Immature natural killer cell (primary cell): Measurements from ENCODE around the gene ZDHHC11. TPM values are rescaled to one million over a fixed set of nuclear protein-coding genes. Genes with fewer than 3 reads are reported as not detected.
A peak's percentile ranks its signal among the peaks of the same experiment; 100 is the strongest.

Experiments used
- DNase-seq, 3 donors: peaks; one replicate each; pipeline ENCODE4 v3.0.0; 2022; ENCODE audit warnings: mixed read lengths in 1 of 3
- H3K27ac Mint-ChIP-seq, 6 donors: one replicate each; pipeline ENCODE4 v1.8.0; 2020; ENCODE audit warnings: mixed read lengths in 6 of 6, mild to moderate bottlenecking in 5 of 6, inconsistent platforms in 4 of 6, moderate library complexity in 3 of 6
- H3K27me3 Mint-ChIP-seq, 3 donors: one replicate each; pipeline ENCODE4 v1.8.0; 2020 to 2021; ENCODE audit warnings: low read depth in 3 of 3, mild to moderate bottlenecking in 3 of 3, mixed read lengths in 3 of 3, moderate library complexity in 3 of 3, inconsistent platforms in 1 of 3
- H3K36me3 Mint-ChIP-seq, 3 donors: one replicate each; pipeline ENCODE4 v1.8.0; 2020; ENCODE audit warnings: mixed read lengths in 3 of 3, inconsistent platforms in 2 of 3, mild to moderate bottlenecking in 2 of 3
- H3K4me1 Mint-ChIP-seq, 2 donors: one replicate each; pipeline ENCODE4 v1.8.0; 2020; ENCODE audit warnings: inconsistent platforms in 2 of 2, mild to moderate bottlenecking in 2 of 2, mixed read lengths in 2 of 2, moderate library complexity in 1 of 2
- H3K4me3 Mint-ChIP-seq, 5 donors: one replicate each; pipeline ENCODE4 v1.8.0; 2020; ENCODE audit warnings: mild to moderate bottlenecking in 5 of 5, mixed read lengths in 5 of 5, inconsistent platforms in 3 of 5, moderate library complexity in 3 of 5
- H3K9me3 Mint-ChIP-seq, 6 donors: one replicate each; pipeline ENCODE4 v1.8.0; 2020; ENCODE audit warnings: mild to moderate bottlenecking in 6 of 6, mixed read lengths in 6 of 6, inconsistent platforms in 4 of 6, moderate library complexity in 3 of 6
- polyA plus RNA-seq, 3 donors: library from polyadenylated mRNA; unstranded; fragments of 300-500 nt; fragmentation: Illumina TruSeq; gene quantifications; one replicate each; pipeline ENCODE4 v1.2.3, GENCODE V29; 2021

Gene ZDHHC11, protein sequence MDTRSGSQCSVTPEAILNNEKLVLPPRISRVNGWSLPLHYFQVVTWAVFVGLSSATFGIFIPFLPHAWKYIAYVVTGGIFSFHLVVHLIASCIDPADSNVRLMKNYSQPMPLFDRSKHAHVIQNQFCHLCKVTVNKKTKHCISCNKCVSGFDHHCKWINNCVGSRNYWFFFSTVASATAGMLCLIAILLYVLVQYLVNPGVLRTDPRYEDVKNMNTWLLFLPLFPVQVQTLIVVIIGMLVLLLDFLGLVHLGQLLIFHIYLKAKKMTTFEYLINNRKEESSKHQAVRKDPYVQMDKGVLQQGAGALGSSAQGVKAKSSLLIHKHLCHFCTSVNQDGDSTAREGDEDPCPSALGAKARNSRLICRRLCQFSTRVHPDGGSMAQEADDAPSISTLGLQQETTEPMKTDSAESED
- not detected for polyA plus RNA-seq

DNA sequence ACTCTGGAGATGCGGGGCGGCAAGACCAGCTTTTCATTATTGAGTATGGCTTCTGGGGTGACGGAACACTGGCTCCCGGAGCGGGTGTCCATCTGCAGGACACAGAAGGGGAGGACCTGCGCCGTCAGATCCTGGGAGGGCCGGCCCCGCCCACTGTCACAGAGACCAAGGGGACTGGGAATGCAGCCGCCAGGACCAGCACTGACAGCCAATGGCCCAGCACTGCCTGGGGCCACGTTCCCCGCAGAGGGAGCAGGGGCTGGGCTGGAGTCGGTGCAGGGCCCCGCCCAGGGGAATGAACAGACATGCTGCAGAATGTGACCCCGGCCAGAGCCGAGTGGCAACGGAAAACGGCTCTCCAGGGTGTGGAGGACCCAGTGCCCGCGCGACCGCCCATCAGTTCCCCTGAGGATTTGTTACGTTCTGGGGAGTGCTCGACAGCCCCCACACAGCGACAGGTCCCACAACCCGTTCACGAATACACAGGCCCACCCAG, at the start of gene ZDHHC11:
Gene ZDHHC11 (minus strand): TSS at position 476 of the 496 bp plus-strand sequence. CDS start 384 bp downstream, at position 92.
- H3K4me3 Mint-ChIP-seq = no peak within 1 kb of the TSS
- no peaks in the 10 kb centered on the region for H3K4me1 Mint-ChIP-seq
- H3K27ac Mint-ChIP-seq = no peak within 1 kb of the TSS
- H3K36me3 Mint-ChIP-seq = no peaks in the 10 kb centered on the region
- peaks cover 0 to 1% (median 0%) of the 10 kb centered on the region in 6 donors for H3K9me3 Mint-ChIP-seq
- no peak for DNase-seq
- peaks cover 5 to 8% (median 6%) of the 10 kb centered on the region in 3 donors for H3K27me3 Mint-ChIP-seq

DNA sequence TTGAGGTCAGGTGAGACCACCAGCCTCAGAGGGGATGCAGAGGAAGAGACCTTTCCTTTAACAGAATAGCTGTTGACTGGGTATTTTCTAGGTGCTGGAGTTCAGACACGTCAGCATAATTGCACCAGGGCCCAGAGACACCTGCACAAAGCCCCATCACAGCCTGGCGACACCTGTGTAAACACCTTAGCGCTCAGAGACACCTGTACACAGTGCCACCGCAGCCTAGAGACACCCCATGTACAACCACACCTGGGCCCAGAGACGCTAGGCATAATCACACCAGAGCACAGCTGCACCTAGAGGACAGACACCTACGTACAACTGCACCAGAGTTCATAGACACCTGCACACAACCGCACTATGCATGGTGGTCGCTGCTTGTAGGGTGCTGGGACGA, 42.9 kb upstream of the ZDHHC11 start:
- peak overlapping the region; percentile 62 to 75 (median 63) for H3K4me3 Mint-ChIP-seq
- peaks cover 0 to 4% (median 4%) of the 10 kb centered on the region in 3 donors for H3K27me3 Mint-ChIP-seq
- no peak for DNase-seq
- H3K27ac Mint-ChIP-seq = peak overlapping the region in 1 of 6 donors; percentile 6
- H3K4me1 Mint-ChIP-seq = peaks cover 16% of the 10 kb centered on the region in 2 donors
- peaks cover 0 to 6% (median 5%) of the 10 kb centered on the region in 3 donors for H3K36me3 Mint-ChIP-seq
- no peaks in the 10 kb centered on the region for H3K9me3 Mint-ChIP-seq

- no peaks in the 10 kb centered on the region for H3K9me3 Mint-ChIP-seq
- no peak overlapping the region for H3K27ac Mint-ChIP-seq
- peaks cover 0 to 4% (median 4%) of the 10 kb centered on the region in 3 donors for H3K27me3 Mint-ChIP-seq
- peak overlapping the region; percentile 62 to 75 (median 63) for H3K4me3 Mint-ChIP-seq
- no peak for DNase-seq
- H3K4me1 Mint-ChIP-seq = peaks cover 16 to 22% of the 10 kb centered on the region in 2 donors
- H3K36me3 Mint-ChIP-seq = peaks cover 3 to 12% (median 9%) of the 10 kb centered on the region in 3 donors
These were observed 42.3 kb upstream of the ZDHHC11 start for GRCh38 chr5:893137-893506.

- DNase-seq = peak; percentile 80 to 85 (median 84)
- H3K36me3 Mint-ChIP-seq = peaks cover 3 to 14% (median 12%) of the 10 kb centered on the region in 3 donors
- H3K4me3 Mint-ChIP-seq = peak within 1 kb of the TSS; percentile 81 to 88 (median 85)
- peak within 1 kb of the TSS; percentile 60 to 91 (median 78) for H3K27ac Mint-ChIP-seq
- H3K9me3 Mint-ChIP-seq = no peaks in the 10 kb centered on the region
- H3K27me3 Mint-ChIP-seq = peaks cover 0 to 4% (median 4%) of the 10 kb centered on the region in 3 donors
- H3K4me1 Mint-ChIP-seq = peaks cover 16 to 24% of the 10 kb centered on the region in 2 donors
These were observed 41.8 kb upstream of the ZDHHC11 start, which contains the start of the genes BRD9 and TRIP13 for GRCh38 chr5:892394-893136. BRD9 (minus strand) TSS chr5:892801; CDS start chr5:892657, 144 bp downstream. TRIP13 (plus strand) TSS chr5:892884; CDS start chr5:892999, 115 bp downstream.

- no peaks in the 10 kb centered on the region for H3K9me3 Mint-ChIP-seq
- peak in 1 of 3 donors; percentile 5 for DNase-seq
- peaks cover 16 to 29% of the 10 kb centered on the region in 2 donors for H3K4me1 Mint-ChIP-seq
- H3K27me3 Mint-ChIP-seq = peaks cover 0 to 4% (median 4%) of the 10 kb centered on the region in 3 donors
- H3K4me3 Mint-ChIP-seq = peak overlapping the region; percentile 81 to 88 (median 85)
- peak overlapping the region; percentile 60 to 91 (median 78) for H3K27ac Mint-ChIP-seq
- peaks cover 10 to 20% (median 18%) of the 10 kb centered on the region in 3 donors for H3K36me3 Mint-ChIP-seq
These were observed 41.1 kb upstream of the ZDHHC11 start for GRCh38 chr5:891837-892393.

DNA sequence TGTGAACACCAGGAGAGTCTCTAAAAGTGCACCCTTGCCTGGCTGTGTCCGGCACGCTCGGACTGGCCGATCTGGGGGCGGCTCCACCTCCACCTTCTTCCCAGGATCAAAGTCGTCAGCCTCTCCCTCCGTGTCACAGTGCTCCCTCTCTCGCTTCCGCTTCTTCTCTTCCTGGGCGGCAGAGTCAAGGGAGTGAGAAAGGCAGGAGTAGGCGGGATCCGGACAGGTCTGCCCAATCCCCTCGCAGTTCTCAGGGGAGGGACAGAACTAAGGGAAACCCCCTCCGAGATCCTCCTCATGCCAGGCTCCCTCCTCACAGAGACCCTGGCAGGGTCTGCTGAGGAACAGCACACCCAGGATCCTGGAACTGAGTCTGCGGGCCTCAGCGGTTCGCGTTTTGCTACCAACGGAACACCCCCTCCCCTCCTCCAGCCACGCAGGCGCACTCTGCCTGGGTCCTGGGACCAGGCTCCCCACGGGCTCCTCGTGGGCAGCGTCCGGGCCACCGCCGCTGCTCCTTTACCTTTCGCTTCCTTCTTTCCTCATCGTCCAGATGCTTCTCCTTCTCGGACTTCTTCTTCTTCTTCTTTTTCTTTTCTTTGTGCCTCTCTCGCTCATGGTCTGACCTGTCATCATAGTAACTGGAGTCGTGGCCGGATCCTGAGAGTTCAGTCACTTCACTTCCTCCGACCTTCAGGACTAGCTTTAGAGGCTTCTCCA, 40.5 kb upstream of the ZDHHC11 start:
- Mint-ChIP-seq H3K4me1 (peaks cover 16 to 29% of the 10 kb centered on the region in 2 donors), H3K36me3 (peaks cover 11 to 27% (median 24%) of the 10 kb centered on the region in 3 donors), H3K9me3 (no peaks in the 10 kb centered on the region), H3K27me3 (peaks cover 0 to 2% (median 2%) of the 10 kb centered on the region in 3 donors), H3K4me3 (peak overlapping the region; percentile 81 to 88 (median 85)), H3K27ac (peak overlapping the region in 5 of 6 donors; percentile 13 to 91 (median 81))
- no peak for DNase-seq

DNA sequence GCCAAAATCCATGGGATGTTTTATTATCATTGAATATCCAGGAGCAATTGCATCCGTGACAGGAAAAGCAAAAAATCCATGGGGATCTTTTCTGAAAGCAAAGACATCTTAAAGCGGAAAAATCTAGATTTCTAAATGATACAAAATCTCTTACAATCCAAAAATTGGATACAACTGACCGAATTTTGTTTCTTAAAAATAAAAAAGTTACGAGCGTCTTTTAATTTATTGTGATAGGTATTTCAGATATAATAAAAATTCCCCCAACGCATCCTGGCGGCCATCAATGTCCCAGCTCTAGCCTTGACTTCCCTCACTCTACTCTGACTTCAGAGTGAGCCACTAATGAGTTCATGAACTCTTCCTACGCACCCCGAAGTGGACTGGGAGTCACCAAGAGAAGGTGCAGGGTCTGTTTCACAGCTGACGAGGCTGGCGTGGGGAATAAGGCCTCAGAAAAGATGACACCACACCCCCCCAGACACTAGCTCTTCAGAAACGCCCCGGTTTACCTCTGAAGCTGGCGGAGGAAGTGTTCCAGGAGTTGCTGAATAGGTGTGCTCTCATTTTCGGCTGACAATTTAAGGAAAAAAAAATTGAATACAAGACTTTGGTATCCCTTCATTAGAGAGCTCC, 38.4 kb upstream of the ZDHHC11 start:
- peaks cover 19 to 37% (median 32%) of the 10 kb centered on the region in 3 donors for H3K36me3 Mint-ChIP-seq
- H3K27ac Mint-ChIP-seq = no peak overlapping the region

GRCh38 chr5:888638-889035, 37.9 kb upstream of the ZDHHC11 start:
- H3K4me3 Mint-ChIP-seq = no peak overlapping the region
- H3K27ac Mint-ChIP-seq = no peak overlapping the region
- peaks cover 0 to 4% (median 2%) of the 10 kb centered on the region in 3 donors for H3K27me3 Mint-ChIP-seq
- H3K4me1 Mint-ChIP-seq = peaks cover 14 to 29% of the 10 kb centered on the region in 2 donors
- peaks cover 19 to 41% (median 32%) of the 10 kb centered on the region in 3 donors for H3K36me3 Mint-ChIP-seq
- H3K9me3 Mint-ChIP-seq = no peaks in the 10 kb centered on the region
- no peak for DNase-seq

More for the DNA sequence above, 38.4 kb upstream of the ZDHHC11 start:
- H3K9me3 Mint-ChIP-seq = no peaks in the 10 kb centered on the region
- H3K4me1 Mint-ChIP-seq = peaks cover 16 to 29% of the 10 kb centered on the region in 2 donors
- no peak overlapping the region for H3K4me3 Mint-ChIP-seq
- H3K27me3 Mint-ChIP-seq = peaks cover 0 to 2% (median under 1%) of the 10 kb centered on the region in 3 donors
- DNase-seq = no peak

- Mint-ChIP-seq H3K27ac (no peak overlapping the region), H3K9me3 (peaks cover 0 to 2% (median under 1%) of the 10 kb centered on the region in 6 donors), H3K4me3 (no peak overlapping the region), H3K4me1 (peaks cover 15 to 33% of the 10 kb centered on the region in 2 donors), H3K36me3 (peaks cover 23 to 47% (median 37%) of the 10 kb centered on the region in 3 donors), H3K27me3 (peaks cover 2 to 8% (median 4%) of the 10 kb centered on the region in 3 donors)
- no peak for DNase-seq
These were observed 37.3 kb upstream of the ZDHHC11 start for GRCh38 chr5:887947-888637.

GRCh38 chr5:886716-887325, 36.0 kb upstream of the ZDHHC11 start:
- Mint-ChIP-seq H3K9me3 (peaks cover 0 to 13% (median 8%) of the 10 kb centered on the region in 6 donors), H3K4me1 (peaks cover 24 to 43% of the 10 kb centered on the region in 2 donors), H3K27me3 (peaks cover 14 to 20% (median 16%) of the 10 kb centered on the region in 3 donors), H3K4me3 (no peak overlapping the region), H3K27ac (no peak overlapping the region), H3K36me3 (peaks cover 36 to 59% (median 49%) of the 10 kb centered on the region in 3 donors)
- no peak for DNase-seq

- Mint-ChIP-seq H3K4me1 (peaks cover 24 to 43% of the 10 kb centered on the region in 2 donors), H3K4me3 (no peak overlapping the region), H3K27me3 (peaks cover 16 to 23% (median 20%) of the 10 kb centered on the region in 3 donors), H3K27ac (no peak overlapping the region), H3K36me3 (peaks cover 38 to 67% (median 53%) of the 10 kb centered on the region in 3 donors), H3K9me3 (peaks cover 0 to 13% (median 8%) of the 10 kb centered on the region in 6 donors)
- no peak for DNase-seq
These were observed 35.2 kb upstream of the ZDHHC11 start for GRCh38 chr5:886036-886435.
